Type B pancreatic cell (in vitro differentiated cells): Measurements from ENCODE around the gene ZPLD1. TPM values are rescaled to one million over a fixed set of nuclear protein-coding genes. Genes with fewer than 3 reads are reported as not detected.

Source experiments
- DNase-seq: peaks from one replicate; pipeline ENCODE4 v3.0.0; 2021; ENCODE audit warnings: mixed read lengths; ENCODE audit not compliant: unreplicated experiment; ENCODE audit errors: extremely low spot score
- H3K27ac Mint-ChIP-seq: 2 replicates; pipeline ENCODE4 v1.8.0; 2021; ENCODE audit warnings: mild to moderate bottlenecking, mixed read lengths
- H3K27me3 Mint-ChIP-seq: 2 replicates; pipeline ENCODE4 v1.8.0; 2021; ENCODE audit warnings: mixed read lengths
- H3K36me3 Mint-ChIP-seq: 2 replicates; pipeline ENCODE4 v1.8.0; 2021; ENCODE audit warnings: mixed read lengths
- H3K4me1 Mint-ChIP-seq: one replicate; pipeline ENCODE4 v1.8.0; 2021; ENCODE audit warnings: mixed read lengths; ENCODE audit not compliant: unreplicated experiment
- H3K4me3 Mint-ChIP-seq: 2 replicates; pipeline ENCODE4 v1.8.0; 2021; ENCODE audit warnings: mild to moderate bottlenecking, mixed read lengths
- H3K9me3 Mint-ChIP-seq: 2 replicates; pipeline ENCODE4 v1.8.0; 2021; ENCODE audit warnings: mixed read lengths
- CTCF ChIP-seq: fragments of 200-600 bp; sonication (generic); conservative IDR thresholded peaks from 2 replicates; pipeline ENCODE4 v1.5.0; 2021; ENCODE audit warnings: antibody characterized with exemption, mild to moderate bottlenecking
- total RNA-seq: library from RNA; stranded (reverse); gene quantifications from 2 replicates; pipeline ENCODE4 v1.2.1, GENCODE V29; 2021; ENCODE audit warnings: low replicate concordance

ZPLD1 gene
- total RNA-seq, 1 donor from 2014 or later, result 1.5 TPM

- no peak for TF ChIP-seq CTCF
- H3K27me3 Mint-ChIP-seq, result no peaks in the 10 kb centered on the region
- no peaks in the 10 kb centered on the region for H3K4me1 Mint-ChIP-seq
- H3K9me3 Mint-ChIP-seq, result no peaks in the 10 kb centered on the region
- H3K36me3 Mint-ChIP-seq, result no peaks in the 10 kb centered on the region
- H3K27ac Mint-ChIP-seq, result no peak overlapping the region
- no peak overlapping the region for H3K4me3 Mint-ChIP-seq
- DNase-seq, result no peak
These were observed 29.4 kb downstream of the ZPLD1 start for GRCh38 chr3:102464261-102464660.

- Mint-ChIP-seq H3K27ac (no peak overlapping the region), H3K36me3 (no peaks in the 10 kb centered on the region), H3K9me3 (peaks cover under 1% of the 10 kb centered on the region), H3K4me1 (no peaks in the 10 kb centered on the region), H3K27me3 (no peaks in the 10 kb centered on the region), H3K4me3 (no peak overlapping the region)
- TF ChIP-seq CTCF, result no peak
- no peak for DNase-seq
These were observed 31.2 kb downstream of the ZPLD1 start for GRCh38 chr3:102466001-102466400.

DNA sequence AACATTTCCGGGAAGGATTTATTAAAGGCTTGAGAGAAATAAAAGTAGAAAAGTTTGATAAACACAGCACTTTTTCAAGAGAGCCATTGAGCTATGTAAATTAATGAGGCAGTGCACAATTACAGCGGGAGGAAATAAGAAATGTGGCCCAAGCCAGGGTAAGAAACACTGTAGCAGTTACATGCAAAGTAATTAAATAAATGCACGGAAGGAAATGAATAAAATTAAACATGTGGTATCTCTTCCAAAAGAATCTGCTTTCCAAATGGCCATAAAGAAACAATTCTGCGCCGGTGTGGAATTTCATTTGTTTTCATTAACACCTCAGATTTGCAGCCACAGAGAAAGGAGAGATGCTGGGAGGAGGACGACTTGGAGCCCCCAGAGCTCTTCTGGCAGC lies 35.3 kb downstream of the ZPLD1 start:
- Mint-ChIP-seq H3K36me3 (no peaks in the 10 kb centered on the region), H3K4me3 (no peak overlapping the region), H3K27me3 (no peaks in the 10 kb centered on the region), H3K27ac (no peak overlapping the region), H3K4me1 (no peaks in the 10 kb centered on the region), H3K9me3 (peaks cover 5% of the 10 kb centered on the region)
- TF ChIP-seq CTCF, result no peak
- DNase-seq, result no peak

DNA sequence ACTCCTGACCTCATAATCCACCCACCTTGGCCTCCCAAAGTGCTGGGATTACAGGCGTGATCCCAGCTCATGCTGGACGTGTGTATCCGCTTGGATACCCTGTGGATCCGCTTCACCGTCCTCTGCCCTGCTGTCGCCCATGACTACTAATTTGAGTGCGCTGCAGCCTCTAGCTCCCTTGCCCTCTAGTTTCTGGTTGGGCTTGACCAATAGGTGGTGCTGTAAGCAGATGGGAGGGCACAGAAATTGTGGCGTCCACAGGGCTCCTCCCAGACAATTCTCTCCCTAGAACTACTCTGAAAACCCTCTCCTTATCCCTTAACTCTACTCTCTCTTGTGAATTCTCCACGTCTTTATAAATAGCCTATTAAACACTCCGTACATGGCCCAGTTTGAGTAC lies 36.2 kb downstream of the ZPLD1 start:
- peaks cover 5% of the 10 kb centered on the region for H3K9me3 Mint-ChIP-seq
- H3K4me3 Mint-ChIP-seq, result no peak overlapping the region
- H3K4me1 Mint-ChIP-seq, result no peaks in the 10 kb centered on the region
- H3K27me3 Mint-ChIP-seq, result no peaks in the 10 kb centered on the region
- no peak overlapping the region for H3K27ac Mint-ChIP-seq
- no peak for DNase-seq
- no peak for TF ChIP-seq CTCF
- no peaks in the 10 kb centered on the region for H3K36me3 Mint-ChIP-seq

GRCh38 chr3:102471491-102471890 lies 36.7 kb downstream of the ZPLD1 start:
- H3K4me1 Mint-ChIP-seq, result no peaks in the 10 kb centered on the region

More at GRCh38 chr3:102471491-102471890, 36.7 kb downstream of the ZPLD1 start:
- Mint-ChIP-seq H3K9me3 (peaks cover 5% of the 10 kb centered on the region), H3K27me3 (no peaks in the 10 kb centered on the region), H3K36me3 (no peaks in the 10 kb centered on the region), H3K27ac (no peak overlapping the region), H3K4me3 (no peak overlapping the region)
- no peak for TF ChIP-seq CTCF
- no peak for DNase-seq
